GM20000 (cell line): ENCODE results near the gene RGS19.

ENCODE experiments used
- DNase-seq: peaks from one replicate; pipeline ENCODE4 v3.0.0; 2012; ENCODE audit warnings: low spot score
- CTCF ChIP-seq: IDR thresholded peaks from 2 replicates; pipeline ENCODE4 v1.5.1; 2012; ENCODE audit warnings: mild to moderate bottlenecking, control low read depth; ENCODE audit errors: extremely low read depth, missing control alignments

RGS19 gene

GRCh38 chr20:64080813-64081623 lies 1.7 kb upstream of the RGS19 start:
- no peak for DNase-seq
- no peak for TF ChIP-seq CTCF

- DNase-seq, result no peak
- TF ChIP-seq CTCF, result no peak
These were observed 895 bp upstream of the RGS19 start, which contains the start of gene OPRL1 for GRCh38 chr20:64080013-64080812. OPRL1 (plus strand) TSS chr20:64080082; CDS start chr20:64092721, 12,639 bp downstream.

- no peak for DNase-seq
These were observed 415 bp downstream of the RGS19 start for GRCh38 chr20:64078934-64079272.

DNA sequence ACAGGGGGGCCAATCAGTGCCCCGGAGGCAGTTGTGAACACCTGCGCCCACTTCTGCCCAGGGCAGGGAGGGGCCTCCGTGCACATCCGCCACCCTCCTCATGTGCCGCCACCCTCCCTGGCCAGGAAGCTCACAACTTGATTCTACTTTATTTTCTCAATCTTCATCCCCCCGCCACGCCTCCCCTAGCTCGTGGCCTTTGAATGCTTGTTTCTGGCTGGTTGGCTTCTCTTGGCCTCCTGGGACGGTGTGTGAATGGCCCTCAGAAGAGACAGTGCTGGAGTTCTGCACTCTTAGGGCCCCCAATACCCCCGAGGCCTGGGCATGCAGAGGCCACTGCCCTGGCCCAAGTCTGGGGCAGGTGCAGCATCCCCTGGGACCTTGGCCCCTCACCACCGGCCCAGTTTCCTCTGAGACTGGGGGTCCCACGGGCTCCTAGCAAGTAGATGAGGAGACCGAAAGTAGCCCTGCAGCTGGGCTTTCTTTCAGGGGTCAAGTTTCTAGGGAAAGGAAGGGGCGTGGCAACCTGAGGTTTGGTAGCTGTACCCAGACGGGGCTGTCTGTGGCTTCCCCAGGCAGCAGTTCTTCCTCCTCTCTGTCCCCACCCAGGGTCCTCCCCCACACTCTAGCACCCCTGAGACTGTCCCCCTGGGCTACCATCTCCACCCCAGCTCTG lies 1.3 kb downstream of the RGS19 start:
- DNase-seq, result peak; percentile 58
- TF ChIP-seq CTCF, result no peak

More at GRCh38 chr20:64078934-64079272, 415 bp downstream of the RGS19 start:
- no peak for TF ChIP-seq CTCF

DNA sequence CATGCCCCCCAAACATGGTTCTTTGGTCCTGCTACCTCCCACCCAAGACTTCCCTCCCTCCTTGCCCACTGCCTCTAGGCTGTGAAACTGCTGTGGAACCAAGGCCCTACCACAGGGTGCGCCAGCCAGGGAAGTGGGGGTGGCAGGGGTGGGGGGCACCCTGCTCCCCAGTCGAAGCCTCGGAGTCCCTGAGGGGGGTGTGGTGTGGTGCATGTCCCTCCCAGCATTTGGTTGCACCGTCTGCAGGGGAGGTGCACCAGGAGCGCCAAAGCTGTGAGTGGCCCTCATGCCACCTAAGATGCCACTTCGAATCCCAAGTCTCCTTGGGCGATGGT lies 1.8 kb downstream of the RGS19 start:
- DNase-seq, result no peak
- no peak for TF ChIP-seq CTCF

- peak; percentile 62 for DNase-seq
- TF ChIP-seq CTCF, result no peak
These were observed 2.2 kb downstream of the RGS19 start for GRCh38 chr20:64077094-64077493.
